K562 (cell line): ENCODE data around the gene CHST2. TPM values are rescaled to one million over a fixed set of nuclear protein-coding genes. Genes with fewer than 3 reads are reported as not detected.
A peak's percentile ranks its signal among the peaks of the same experiment; 100 is the strongest.

Experiments
- ATAC-seq: fragments of 200-7000 bp; cut with Tn5 transposase; 3 replicates; pipeline ENCODE4 v1.9.1; 2020; ENCODE audit warnings: moderate library complexity
- BruUV-seq: library from RNA; stranded (reverse); fragments of 400-500 nt; replicated peaks from 2 replicates; lab custom pipeline; 2021; lab: Mats Ljungman, UMichigan
- CTCF ChIA-PET: fragments of 300-600 bp; formaldehyde crosslinking; extraction: SDS; loops from one replicate; lab custom pipeline; 2021; ENCODE audit warnings: low intra/inter-chr PET ratio; lab: Yijun Ruan, JAX
- POLR2A ChIA-PET: fragments of 300-600, 350-650 bp; sonication (Branson Sonifier 250); formaldehyde crosslinking; extraction: SDS; loops from one replicate; lab custom pipeline; 2021; ENCODE audit warnings: antibody characterized with exemption, inconsistent platforms; lab: Yijun Ruan, JAX
- DNase-seq, 4 experiments: peaks; one replicate each; pipeline versions ENCODE4 v3.0.0 to v3.0.0-alpha.2; 2011 to 2018; ENCODE audit warnings: low spot score in 3 of 4, mixed read lengths in 3 of 4; ENCODE audit errors: extremely low read depth in 1 of 4
- FAIRE-seq: peaks from 2 replicates; lab custom pipeline; 2011; peaks lifted over from hg19 to GRCh38; lab: Jason Lieb, UNC
- H2AFZ ChIP-seq: 2 replicates; pipeline ENCODE4 v1.6.0; 2011; ENCODE audit warnings: low read depth, low read length, control low read depth, inconsistent platforms
- H3K27ac ChIP-seq: fragments of 200-600 bp; 3 replicates; pipeline ENCODE4 v1.8.0; 2011; ENCODE audit warnings: low read depth, mild to moderate bottlenecking, control low read depth, inconsistent platforms, low read length, moderate library complexity, mixed read lengths; ENCODE audit errors: extremely low read depth
- H3K27me3 ChIP-seq, 2 experiments: fragments of 300-600 bp in 1 of 2; 2 replicates in 1 of 2; 3 replicates in 1 of 2; pipeline versions ENCODE4 v1.6.0 to v1.8.0; 2011; ENCODE audit warnings: inconsistent platforms in 2 of 2, low read length in 2 of 2, mild to moderate bottlenecking in 1 of 2, mixed read lengths in 1 of 2, moderate library complexity in 1 of 2; ENCODE audit not compliant: control insufficient read depth in 2 of 2, insufficient read depth in 2 of 2
- H3K36me3 ChIP-seq: fragments of 300-600 bp; 3 replicates; pipeline ENCODE4 v1.8.0; 2011; ENCODE audit warnings: mild to moderate bottlenecking, low read length, inconsistent platforms; ENCODE audit not compliant: control insufficient read depth, insufficient read depth
- H3K4me1 ChIP-seq, 2 experiments: fragments of 200-600 bp in 1 of 2; replicated peaks in 1 of 2; 2 replicates in 1 of 2; 3 replicates in 1 of 2; pipeline versions ENCODE4 v1.5.1 to v1.8.0; 2011; ENCODE audit warnings: inconsistent platforms in 2 of 2, low read length in 2 of 2, mild to moderate bottlenecking in 1 of 2, mixed read lengths in 1 of 2, moderate library complexity in 1 of 2; ENCODE audit not compliant: control insufficient read depth in 2 of 2, insufficient read depth in 2 of 2
- H3K4me2 ChIP-seq: 2 replicates; pipeline ENCODE4 v1.6.1; 2011; ENCODE audit warnings: low read length, control low read depth, inconsistent platforms, mixed read lengths; ENCODE audit not compliant: insufficient read depth
- H3K4me3 ChIP-seq: fragments of 200-600 bp; sonication (generic), shearing (Covaris generic); 2 replicates; pipeline ENCODE4 v1.5.1; 2016; ENCODE audit warnings: control low read depth, inconsistent platforms
- H3K79me2 ChIP-seq: fragments of 200-600 bp; 3 replicates; pipeline ENCODE4 v1.8.0; 2011; ENCODE audit warnings: low read length, inconsistent platforms; ENCODE audit not compliant: control insufficient read depth, insufficient read depth
- H3K9ac ChIP-seq, 2 experiments: 2 replicates each; pipeline versions ENCODE4 v1.6.0 to v1.6.1; 2011; ENCODE audit warnings: low read depth in 2 of 2, low read length in 2 of 2, control low read depth in 1 of 2, inconsistent platforms in 1 of 2, mild to moderate bottlenecking in 1 of 2, mixed read lengths in 1 of 2; ENCODE audit not compliant: insufficient read depth in 1 of 2
- H3K9me1 ChIP-seq: one replicate; pipeline ENCODE4 v1.6.0; 2011; ENCODE audit warnings: inconsistent platforms, mild to moderate bottlenecking, low read length, moderate library complexity; ENCODE audit not compliant: control insufficient read depth, insufficient read depth
- H3K9me3 ChIP-seq: replicated peaks from 2 replicates; pipeline ENCODE4 v1.5.1; 2011; ENCODE audit warnings: low read depth, low read length, inconsistent platforms; ENCODE audit not compliant: control insufficient read depth, insufficient read depth
- H4K20me1 ChIP-seq: replicated peaks from 2 replicates; pipeline ENCODE4 v1.6.1; 2011; ENCODE audit warnings: low read length, inconsistent platforms, mixed read lengths; ENCODE audit not compliant: control insufficient read depth, insufficient read depth
- CTBP1 ChIP-seq: fragments of 450-650 bp; IDR thresholded peaks from 2 replicates; pipeline ENCODE4 v1.6.1; 2016; ENCODE audit warnings: borderline replicate concordance
- FOXA1 ChIP-seq: fragments of 450-650 bp; IDR thresholded peaks from 2 replicates; pipeline ENCODE4 v1.6.1; 2016; ENCODE audit warnings: mild to moderate bottlenecking, borderline replicate concordance
- MEF2A ChIP-seq: IDR thresholded peaks from 2 replicates; pipeline ENCODE4 v1.6.1; 2011; ENCODE audit warnings: low read depth, mild to moderate bottlenecking, low read length, moderate library complexity; ENCODE audit not compliant: control insufficient read depth
- POLR2A ChIP-seq: fragments of 450-650 bp; conservative IDR thresholded peaks from 2 replicates; pipeline ENCODE4 v1.6.1; 2016
- POLR2B ChIP-seq: fragments of 450-650 bp; IDR thresholded peaks from 2 replicates; pipeline ENCODE4 v1.6.1; 2018; ENCODE audit warnings: low read depth; ENCODE audit not compliant: partially characterized antibody
- TSC22D4 ChIP-seq: fragments of 450-650 bp; IDR thresholded peaks from 2 replicates; pipeline ENCODE4 v1.6.1; 2016; ENCODE audit warnings: missing genetic modification characterization, missing biosample characterization, control low read depth
- WGBS: fragments of 100-300 bp; shearing (Covaris generic); methylation state at CpG from one replicate; pipeline ENCODE4 v1.1.6; 2016; ENCODE audit warnings: low coverage, mixed read lengths; ENCODE audit not compliant: insufficient coverage; ENCODE audit errors: missing lambda C conversion rate; 5-methylcytosine and 5-hydroxymethylcytosine counted together
- in situ Hi-C: fragments of 300-500 bp; cut with MboI; formaldehyde crosslinking; loops from 4 replicates; pipeline ENCODE4 v1.15.0; 2018; ENCODE audit warnings: inconsistent platforms, mixed read lengths
- intact Hi-C: fragments of 100-400 bp; cut with micrococcal nuclease; formaldehyde crosslinking; loops from 2 replicates; pipeline ENCODE4 v1.14.2; 2022
- polyA plus RNA-seq, 8 experiments: library from polyadenylated mRNA; depleted of rRNA in 4 of 8; stranded (reverse) in 5 of 8; unstranded in 3 of 8; fragments of >200 nt; fragmentation: Nextera tagmentation in 2 of 8; fragmentation: Illumina TruSeq in 1 of 8; extraction: Ambion mirVana in 2 of 8; extraction: Trizol in 1 of 8; gene quantifications; 2 replicates each; pipeline versions ENCODE4 v1.2.1 to v1.2.3, GENCODE V29; 2011 to 2014; ENCODE audit warnings: inconsistent platforms in 1 of 8, missing spikeins in 1 of 8
- total RNA-seq, 7 experiments: library from RNA; depleted of rRNA in 6 of 7; stranded (reverse); fragments of >200 nt in 6 of 7; fragmentation: Illumina TruSeq in 2 of 7; extraction: Trizol in 2 of 7; gene quantifications; 2 replicates each; pipeline versions ENCODE4 v1.2.1 to v1.2.3, GENCODE V29; 2011 to 2021; ENCODE audit warnings: low replicate concordance in 1 of 7

Gene CHST2
- total and polyA plus RNA-seq, 9 of the 15 experiments (the other 6 are each of a cell fraction or from before 2014, with no cell fraction given), result 3.4 to 60.3 (median 13.9) TPM

- ATAC-seq (no peak), DNase-seq (no peak)
- peaks cover 39% of the 10 kb centered on the region for H3K79me2 ChIP-seq
- H3K9ac ChIP-seq, result no peak overlapping the region
- no peak overlapping the region for H2AFZ ChIP-seq
- no peak overlapping the region; the same call in 1 of the 2 replicates for H3K4me2 ChIP-seq
- TF ChIP-seq POLR2A (0 out of 2 replicates have a peak, but pooled peaks have one; percentile 26), CTBP1 (no peak), FOXA1 (no peak)
- TF ChIP-seq, all 486 proteins: peak for 1
- Histone ChIP-seq H3K27me3 (no peaks in the 10 kb centered on the region), H4K20me1 (0 out of 2 replicates have a peak, but pooled peaks cover 4% of the 10 kb centered on the region), H3K4me3 (no peak overlapping the region), H3K4me1 (peaks cover 0 to 33% of the 10 kb centered on the region in 2 experiments; a peak in 3 of 5 replicates), H3K36me3 (peaks cover 5% of the 10 kb centered on the region; the same call in 1 of the 3 replicates), H3K27ac (no peak overlapping the region), H3K9me1 (no peaks in the 10 kb centered on the region), H3K9me3 (no peaks in the 10 kb centered on the region)
- 97% methylated on average over 3 of the region's 3 CpGs for WGBS
- POLR2A ChIA-PET, result no interaction called here
- in situ Hi-C loops (no loop called here), intact Hi-C loops (no loop called here)
- no TSS peak for BruUV-seq
- CTCF ChIA-PET, result no interaction called here
- no peak for FAIRE-seq
These were observed 8.2 kb downstream of the CHST2 start for GRCh38 chr3:143127801-143128200.

- H3K27me3 ChIP-seq, result no peaks in the 10 kb centered on the region
- 56% methylated on average over 5 of the region's 5 CpGs for whole genome bisulfite sequencing
- H4K20me1 ChIP-seq, result 0 out of 2 replicates have a peak, but pooled peaks cover 4% of the 10 kb centered on the region
- peaks cover 33% of the 10 kb centered on the region for H3K79me2 ChIP-seq
- intact Hi-C loops (no loop called here), in situ Hi-C loops (no loop called here)
- no peak overlapping the region for H2AFZ ChIP-seq
- peaks cover 5% of the 10 kb centered on the region; the same call in 1 of the 3 replicates for H3K36me3 ChIP-seq
- no peak for TF ChIP-seq MEF2A
- no peak for TF ChIP-seq POLR2B
- no peak for TF ChIP-seq TSC22D4 (tag)
- BruUV-seq, result no TSS peak
- H3K4me1 ChIP-seq, result peaks cover 0 to 33% of the 10 kb centered on the region in 2 experiments; a peak in 2 of 5 replicates
- H3K9me3 ChIP-seq, result no peaks in the 10 kb centered on the region
- H3K4me3 ChIP-seq, result no peak overlapping the region
- ATAC-seq, result no peak
- no peaks in the 10 kb centered on the region for H3K9me1 ChIP-seq
- ChIA-PET POLR2A (interaction anchor here (0.6 kb wide), 1 partner anchor 19 kb away, joined by 4 read pairs; no protein-coding TSS in a partner anchor), CTCF (no interaction called here)
- DNase-seq, result no peak
- H3K27ac ChIP-seq, result no peak overlapping the region
- no peak overlapping the region for H3K4me2 ChIP-seq
- H3K9ac ChIP-seq, result no peak overlapping the region
- no peak for FAIRE-seq
These were observed 8.8 kb downstream of the CHST2 start for GRCh38 chr3:143128227-143128955.
